Measurements from ENCODE around the gene SSR4.

SSR4 gene

DNA sequence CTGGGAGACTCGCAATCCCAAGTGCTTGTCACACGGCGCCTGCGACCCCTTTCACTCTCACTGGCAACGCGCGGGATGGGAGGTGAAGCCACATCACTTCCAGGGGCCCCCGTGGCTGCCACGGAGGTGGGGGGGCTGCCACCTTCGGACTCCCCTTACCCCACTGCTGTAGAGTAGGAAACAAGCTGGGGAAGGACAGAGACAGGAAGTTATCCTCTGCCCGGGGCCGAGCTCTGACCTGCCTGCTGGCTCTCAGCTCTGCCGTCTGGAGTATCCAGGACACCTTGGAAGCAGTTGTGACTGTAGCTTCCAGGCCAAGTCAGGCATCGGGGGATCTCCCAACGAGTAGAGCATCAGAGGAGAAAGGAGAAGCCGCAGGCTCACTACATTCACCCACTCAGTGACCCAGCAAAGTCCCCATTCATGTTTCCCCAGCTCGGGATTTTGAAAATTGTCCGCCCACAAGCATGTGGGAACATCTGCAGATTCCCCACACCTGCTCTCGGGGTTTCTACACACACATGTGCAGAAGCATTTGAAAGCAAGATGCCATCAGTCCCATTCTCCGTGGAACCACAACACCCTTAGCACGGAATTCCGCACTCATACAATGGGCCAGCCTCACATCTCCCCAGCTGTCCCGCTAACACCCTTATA lies 25.0 kb downstream of the SSR4 start:
- Histone ChIP-seq H2AFZ (ENCODE audit: low read length) (no peak overlapping the region), H3K4me2 (ENCODE audit: low read depth, low read length) (no peak overlapping the region), H4K20me1 (ENCODE audit: insufficient read depth, low read length) (no peaks in the 10 kb centered on the region), H3K9me2 (replicated peaks; ENCODE audit: insufficient read depth, low read length) (no peaks in the 10 kb centered on the region), H3K9ac (ENCODE audit: low read length) (no peak overlapping the region), H3K9me3 (replicated peaks; ENCODE audit: insufficient read depth, low read length) (no peaks in the 10 kb centered on the region), H3K27ac (ENCODE audit: low read length) (no peak overlapping the region), H3K36me3 (replicated peaks; ENCODE audit: insufficient read depth, low read length) (no peaks in the 10 kb centered on the region), H3K27me3 (replicated peaks; ENCODE audit: insufficient read depth, low read length) (peaks cover 23% of the 10 kb centered on the region), H3K4me1 (ENCODE audit: low read length) (no peaks in the 10 kb centered on the region), H3K4me3 (ENCODE audit: low read length) (no peak overlapping the region), H3K79me2 (ENCODE audit: low read length) (no peaks in the 10 kb centered on the region), H3F3A (ENCODE audit: insufficient read depth, low read length) (no peaks in the 10 kb centered on the region)
- TF ChIP-seq EZH2 (optimal IDR thresholded peaks at IDR 0.05; ENCODE audit: low read depth, low read length) (no peak), EZH2phosphoT487 (IDR thresholded peaks at IDR 0.05; ENCODE audit: low read length) (no peak)
- TF ChIP-seq, protein P1, sequence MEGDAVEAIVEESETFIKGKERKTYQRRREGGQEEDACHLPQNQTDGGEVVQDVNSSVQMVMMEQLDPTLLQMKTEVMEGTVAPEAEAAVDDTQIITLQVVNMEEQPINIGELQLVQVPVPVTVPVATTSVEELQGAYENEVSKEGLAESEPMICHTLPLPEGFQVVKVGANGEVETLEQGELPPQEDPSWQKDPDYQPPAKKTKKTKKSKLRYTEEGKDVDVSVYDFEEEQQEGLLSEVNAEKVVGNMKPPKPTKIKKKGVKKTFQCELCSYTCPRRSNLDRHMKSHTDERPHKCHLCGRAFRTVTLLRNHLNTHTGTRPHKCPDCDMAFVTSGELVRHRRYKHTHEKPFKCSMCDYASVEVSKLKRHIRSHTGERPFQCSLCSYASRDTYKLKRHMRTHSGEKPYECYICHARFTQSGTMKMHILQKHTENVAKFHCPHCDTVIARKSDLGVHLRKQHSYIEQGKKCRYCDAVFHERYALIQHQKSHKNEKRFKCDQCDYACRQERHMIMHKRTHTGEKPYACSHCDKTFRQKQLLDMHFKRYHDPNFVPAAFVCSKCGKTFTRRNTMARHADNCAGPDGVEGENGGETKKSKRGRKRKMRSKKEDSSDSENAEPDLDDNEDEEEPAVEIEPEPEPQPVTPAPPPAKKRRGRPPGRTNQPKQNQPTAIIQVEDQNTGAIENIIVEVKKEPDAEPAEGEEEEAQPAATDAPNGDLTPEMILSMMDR (IDR thresholded peaks at IDR 0.05; ENCODE audit: low read length) = no peak
- no peak for DNase-seq

- H4K20me1 ChIP-seq (ENCODE audit: insufficient read depth, low read length) = no peaks in the 10 kb centered on the region
- no peaks in the 10 kb centered on the region for H3K79me2 ChIP-seq (ENCODE audit: low read length)
- peaks cover 31% of the 10 kb centered on the region for H3K27me3 ChIP-seq (replicated peaks; ENCODE audit: insufficient read depth, low read length)
- peak; percentile 10 for DNase-seq
- no peaks in the 10 kb centered on the region for H3K4me1 ChIP-seq (ENCODE audit: low read length)
- H3K9me3 ChIP-seq (replicated peaks; ENCODE audit: insufficient read depth, low read length) = no peaks in the 10 kb centered on the region
- TF ChIP-seq, protein P1 (IDR thresholded peaks at IDR 0.05; ENCODE audit: low read length) = no peak
- TF ChIP-seq EZH2phosphoT487 (IDR thresholded peaks at IDR 0.05; ENCODE audit: low read length) = no peak
- H3K36me3 ChIP-seq (replicated peaks; ENCODE audit: insufficient read depth, low read length) = no peaks in the 10 kb centered on the region
- no peaks in the 10 kb centered on the region for H3F3A ChIP-seq (ENCODE audit: insufficient read depth, low read length)
- H3K9ac ChIP-seq (ENCODE audit: low read length) = no peak overlapping the region
- no peak overlapping the region for H3K4me3 ChIP-seq (ENCODE audit: low read length)
- H3K4me2 ChIP-seq (ENCODE audit: low read depth, low read length) = no peak overlapping the region
- H3K9me2 ChIP-seq (replicated peaks; ENCODE audit: insufficient read depth, low read length) = no peaks in the 10 kb centered on the region
- H2AFZ ChIP-seq (ENCODE audit: low read length) = no peak overlapping the region
- H3K27ac ChIP-seq (ENCODE audit: low read length) = no peak overlapping the region
Measured at GRCh38 chrX:153820601-153821000, 26.1 kb downstream of the SSR4 start.

DNA sequence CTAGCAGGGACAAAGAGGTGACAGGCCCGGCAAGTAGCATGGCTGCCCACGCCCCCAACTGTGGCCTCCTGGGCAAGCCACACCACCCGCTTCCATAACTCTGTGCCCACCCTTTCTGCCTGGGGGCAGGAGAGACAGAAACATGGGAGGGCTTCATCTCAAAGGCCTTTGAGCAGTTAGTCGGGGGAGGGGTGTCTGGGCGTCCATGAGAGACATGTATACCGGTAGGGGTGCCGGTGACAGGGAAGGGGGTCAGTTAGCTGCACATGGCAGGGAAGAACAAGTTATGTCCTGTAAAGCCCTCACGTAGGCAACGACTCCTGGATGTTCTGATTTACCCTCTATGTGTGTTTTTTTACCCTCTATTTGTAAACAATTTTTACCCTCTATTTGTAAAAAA lies 26.6 kb downstream of the SSR4 start:
- no peak overlapping the region for H2AFZ ChIP-seq (ENCODE audit: low read length)
- no peaks in the 10 kb centered on the region for H3K9me2 ChIP-seq (replicated peaks; ENCODE audit: insufficient read depth, low read length)
- no peak overlapping the region for H3K4me3 ChIP-seq (ENCODE audit: low read length)
- no peaks in the 10 kb centered on the region for H3K79me2 ChIP-seq (ENCODE audit: low read length)
- no peaks in the 10 kb centered on the region for H3K36me3 ChIP-seq (replicated peaks; ENCODE audit: insufficient read depth, low read length)
- TF ChIP-seq EZH2 (optimal IDR thresholded peaks at IDR 0.05; ENCODE audit: low read depth, low read length) = no peak
- no peak for TF ChIP-seq EZH2phosphoT487 (IDR thresholded peaks at IDR 0.05; ENCODE audit: low read length)
- TF ChIP-seq, protein P1 (IDR thresholded peaks at IDR 0.05; ENCODE audit: low read length) = no peak
- no peaks in the 10 kb centered on the region for H3K9me3 ChIP-seq (replicated peaks; ENCODE audit: insufficient read depth, low read length)
- H3K27ac ChIP-seq (ENCODE audit: low read length) = no peak overlapping the region
- no peak for DNase-seq
- no peak overlapping the region for H3K9ac ChIP-seq (ENCODE audit: low read length)
- no peaks in the 10 kb centered on the region for H3F3A ChIP-seq (ENCODE audit: insufficient read depth, low read length)
- no peaks in the 10 kb centered on the region for H4K20me1 ChIP-seq (ENCODE audit: insufficient read depth, low read length)
- no peaks in the 10 kb centered on the region for H3K4me1 ChIP-seq (ENCODE audit: low read length)
- H3K4me2 ChIP-seq (ENCODE audit: low read depth, low read length) = no peak overlapping the region
- peaks cover 34% of the 10 kb centered on the region for H3K27me3 ChIP-seq (replicated peaks; ENCODE audit: insufficient read depth, low read length)
